ENCODE data around the gene PRSS8.

PRSS8 gene

DNA sequence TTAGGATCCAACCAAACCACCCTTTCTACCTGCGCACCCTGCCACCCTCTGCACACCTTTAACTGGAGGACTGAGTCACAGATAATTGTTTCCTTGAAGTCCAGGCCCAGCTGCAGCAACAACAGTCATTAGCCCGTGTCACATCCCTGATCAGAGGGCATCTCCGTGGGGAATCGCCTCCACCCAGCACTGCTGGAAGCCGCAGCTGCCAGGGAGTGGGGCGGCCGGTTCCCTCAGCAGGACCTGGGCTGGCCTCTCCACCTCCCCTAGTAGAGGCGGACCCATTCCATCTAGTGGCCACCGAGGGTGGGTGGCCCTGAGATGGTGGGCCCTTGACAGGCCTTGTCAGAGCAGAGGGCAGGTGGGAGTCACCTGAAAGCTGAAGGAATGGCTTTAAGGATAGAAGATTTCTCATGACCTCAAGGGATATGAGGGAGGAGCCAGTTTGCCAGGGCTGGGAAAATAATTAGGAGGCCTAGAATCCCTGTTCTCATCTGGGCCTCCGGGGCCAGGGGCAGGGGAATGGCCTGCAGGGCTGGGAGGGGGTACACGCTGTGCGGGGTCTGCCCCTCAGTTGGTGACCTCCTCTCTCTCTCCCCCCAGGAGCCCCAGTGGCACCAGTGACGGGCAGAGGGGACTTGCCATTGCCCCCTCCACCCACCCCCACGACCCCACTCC lies 53.0 kb downstream of the PRSS8 start:
- H3K9ac ChIP-seq (ENCODE audit: low read depth, low read length): no peak overlapping the region
- no peaks in the 10 kb centered on the region for H3K4me1 ChIP-seq (ENCODE audit: insufficient read depth, low read length)
- H3K27ac ChIP-seq (ENCODE audit: low read length): no peak overlapping the region
- H3K4me3 ChIP-seq (ENCODE audit: low read length): no peak overlapping the region
- H3K27me3 ChIP-seq (ENCODE audit: insufficient read depth, low read length): no peaks in the 10 kb centered on the region
- peaks cover 55% of the 10 kb centered on the region for H3K36me3 ChIP-seq (ENCODE audit: insufficient read depth, low read depth, low read length)
- no peaks in the 10 kb centered on the region for H3K9me3 ChIP-seq (ENCODE audit: insufficient read depth, low read depth, low read length)
